Stimulated activated CD4-positive, alpha-beta T cell treated with anti-CD3 and anti-CD28 coated beads, Interleukin-2, amount 100 ng/mL, for 24 hours (primary cell): ENCODE data around the gene M6PR.
"Not testable (repeated sequence)": the region's sequence is repeated elsewhere in the genome, so short reads cannot be mapped to it uniquely, and the experiment has no call there.

Experiments used
- DNase-seq, 2 donors: peaks; one replicate each; pipeline ENCODE4 v3.0.0-alpha.2; 2020

Gene M6PR

GRCh38 chr12:8911606-8912268 lies 37.7 kb downstream of the M6PR start:
- no peak for DNase-seq

- no peak for DNase-seq
These were observed 39.7 kb downstream of the M6PR start for GRCh38 chr12:8909752-8910151.

GRCh38 chr12:8907513-8907912 lies 41.9 kb downstream of the M6PR start:
- no peak for DNase-seq

GRCh38 chr12:8906266-8907180 lies 42.9 kb downstream of the M6PR start:
- DNase-seq = no peak

GRCh38 chr12:8905546-8905945 lies 43.9 kb downstream of the M6PR start:
- no peak for DNase-seq

- DNase-seq = no peak
These were observed 44.8 kb downstream of the M6PR start for GRCh38 chr12:8904665-8905064.

- DNase-seq = no peak
These were observed 45.8 kb downstream of the M6PR start for GRCh38 chr12:8903646-8904045.

- not testable (repeated sequence) for DNase-seq
These were observed 46.7 kb downstream of the M6PR start for GRCh38 chr12:8902703-8903102.

GRCh38 chr12:8899830-8900229 lies 49.6 kb downstream of the M6PR start:
- DNase-seq = no peak

- DNase-seq = no peak
These were observed 52.4 kb downstream of the M6PR start for GRCh38 chr12:8897081-8897480.

GRCh38 chr12:8894986-8895385 lies 54.5 kb downstream of the M6PR start:
- no peak for DNase-seq

- DNase-seq = no peak
These were observed 55.1 kb downstream of the M6PR start for GRCh38 chr12:8894378-8894777.

- no peak for DNase-seq
These were observed 57.5 kb downstream of the M6PR start for GRCh38 chr12:8891976-8892375.
